H1 (cell line): ENCODE measurements around the gene MIEF2. TPM values are rescaled to one million over a fixed set of nuclear protein-coding genes. Genes with fewer than 3 reads are reported as not detected.

Source experiments
- CTCF ChIA-PET: fragments of 300-600 bp; sonication (Branson Sonifier 250); formaldehyde crosslinking; loops from one replicate; lab custom pipeline; 2021; ENCODE audit not compliant: partially characterized antibody; lab: Charles Lee
- POLR2A ChIA-PET: fragments of 300-600 bp; sonication (Branson Sonifier 250); formaldehyde crosslinking; loops from one replicate; lab custom pipeline; 2021; ENCODE audit warnings: inconsistent platforms; ENCODE audit not compliant: partially characterized antibody; lab: Charles Lee
- DNase-seq, 2 experiments: peaks; one replicate each; pipeline versions ENCODE4 v3.0.0 to v3.0.0-alpha.2; 2010 to 2022; ENCODE audit warnings: low spot score in 2 of 2, low read depth in 1 of 2, mixed read lengths in 1 of 2
- FAIRE-seq: peaks from 2 replicates; lab custom pipeline; 2011; peaks lifted over from hg19 to GRCh38; lab: Jason Lieb, UNC
- H2AFZ ChIP-seq: 2 replicates; pipeline ENCODE4 v1.8.1; 2012; ENCODE audit warnings: low read length, inconsistent platforms
- H2AK5ac ChIP-seq: 2 replicates; pipeline ENCODE4 v1.6.1; 2013; ENCODE audit warnings: low read depth, low read length
- H2BK120ac ChIP-seq: replicated peaks from 2 replicates; pipeline ENCODE3; 2013; ENCODE audit warnings: low read depth, low read length, inconsistent platforms
- H2BK12ac ChIP-seq: 2 replicates; pipeline ENCODE4 v1.6.1; 2013; ENCODE audit warnings: low read depth, low read length
- H2BK15ac ChIP-seq: 2 replicates; pipeline ENCODE4 v1.6.1; 2013; ENCODE audit warnings: low read length
- H2BK20ac ChIP-seq: 2 replicates; pipeline ENCODE4 v1.6.1; 2013; ENCODE audit warnings: low read length
- H2BK5ac ChIP-seq: 2 replicates; pipeline ENCODE4 v1.6.1; 2013; ENCODE audit warnings: low read depth, low read length
- H3K14ac ChIP-seq: 2 replicates; pipeline ENCODE4 v1.6.1; 2013; ENCODE audit warnings: inconsistent platforms; ENCODE audit not compliant: insufficient read length
- H3K18ac ChIP-seq: 2 replicates; pipeline ENCODE4 v1.6.1; 2013; ENCODE audit warnings: low read length; ENCODE audit errors: extremely low read depth
- H3K23ac ChIP-seq: 2 replicates; pipeline ENCODE4 v1.6.1; 2013; ENCODE audit warnings: inconsistent platforms; ENCODE audit not compliant: insufficient read length
- H3K23me2 ChIP-seq: 2 replicates; pipeline ENCODE4 v1.6.1; 2013; ENCODE audit warnings: low read depth, low read length
- H3K27ac ChIP-seq: 2 replicates; pipeline ENCODE4 v1.6.1; 2011; ENCODE audit warnings: low read depth, low read length, inconsistent platforms
- H3K27me3 ChIP-seq, 4 experiments: replicated peaks in 1 of 4; 1 replicate in 1 of 4; 2 replicates in 3 of 4; pipeline versions ENCODE4 v1.6.1 to v1.8.1; 2011 to 2013; ENCODE audit warnings: low read length in 3 of 4, mild to moderate bottlenecking in 3 of 4, inconsistent platforms in 2 of 4, mixed read lengths in 2 of 4, moderate library complexity in 1 of 4; ENCODE audit not compliant: control insufficient read depth in 3 of 4, insufficient read depth in 3 of 4; ENCODE audit errors: extremely low read depth in 1 of 4
- H3K36me3 ChIP-seq, 4 experiments: 2 replicates each; pipeline versions ENCODE4 v1.6.1 to v1.8.1; 2011 to 2013; ENCODE audit warnings: mild to moderate bottlenecking in 4 of 4, low read length in 3 of 4, moderate library complexity in 2 of 4, control low read depth in 1 of 4, inconsistent platforms in 1 of 4; ENCODE audit not compliant: insufficient read depth in 4 of 4, control insufficient read depth in 2 of 4
- H3K4ac ChIP-seq: replicated peaks from 2 replicates; pipeline ENCODE3; 2013; ENCODE audit warnings: low read length, low read depth, mixed read lengths, inconsistent platforms; ENCODE audit not compliant: insufficient read length
- H3K4me1 ChIP-seq, 4 experiments: replicated peaks in 1 of 4; 1 replicate in 1 of 4; 2 replicates in 3 of 4; pipeline versions ENCODE4 v1.6.1 to v1.8.1; 2011 to 2013; ENCODE audit warnings: low read length in 3 of 4, inconsistent platforms in 2 of 4, mixed read lengths in 1 of 4; ENCODE audit not compliant: insufficient read depth in 4 of 4, control insufficient read depth in 3 of 4
- H3K4me2 ChIP-seq, 2 experiments: 2 replicates each; pipeline versions ENCODE4 v1.6.1 to v1.8.1; 2011 to 2013; ENCODE audit warnings: low read depth in 2 of 2, low read length in 2 of 2, control low read depth in 1 of 2, inconsistent platforms in 1 of 2, mild to moderate bottlenecking in 1 of 2; ENCODE audit not compliant: insufficient read depth in 1 of 2
- H3K4me3 ChIP-seq, 4 experiments: fragments of 200-600, 300-600 bp in 1 of 4; sonication (generic), shearing (Covaris generic), sonication (Bioruptor Twin) in 1 of 4; 2 replicates each; pipeline versions ENCODE4 v1.5.1 to v1.8.1; 2011 to 2016; ENCODE audit warnings: low read length in 4 of 4, low read depth in 3 of 4, control low read depth in 2 of 4, inconsistent platforms in 2 of 4, mild to moderate bottlenecking in 2 of 4, mixed read lengths in 1 of 4, moderate library complexity in 1 of 4; ENCODE audit not compliant: insufficient read depth in 2 of 4; ENCODE audit errors: extremely low read depth in 1 of 4
- H3K56ac ChIP-seq: replicated peaks from 2 replicates; pipeline ENCODE3; 2013; ENCODE audit warnings: low read depth, mild to moderate bottlenecking, mixed read lengths, low read length, inconsistent platforms; ENCODE audit not compliant: insufficient read length
- H3K79me1 ChIP-seq: 2 replicates; pipeline ENCODE4 v1.6.1; 2013; ENCODE audit warnings: low read depth, low read length, control low read depth
- H3K79me2 ChIP-seq, 2 experiments: 2 replicates each; pipeline versions ENCODE4 v1.6.1 to v1.8.1; 2012 to 2013; ENCODE audit warnings: low read length in 2 of 2, mild to moderate bottlenecking in 2 of 2, inconsistent platforms in 1 of 2; ENCODE audit not compliant: insufficient read depth in 2 of 2, control insufficient read depth in 1 of 2
- H3K9ac ChIP-seq, 4 experiments: replicated peaks in 1 of 4; 1 replicate in 1 of 4; 2 replicates in 3 of 4; pipeline versions ENCODE4 v1.6.1 to v1.8.1; 2011 to 2013; ENCODE audit warnings: low read depth in 3 of 4, low read length in 3 of 4, control low read depth in 2 of 4, mild to moderate bottlenecking in 2 of 4, moderate library complexity in 2 of 4, inconsistent platforms in 1 of 4; ENCODE audit errors: extremely low read depth in 1 of 4
- H3K9me3 ChIP-seq, 2 experiments: 2 replicates each; pipeline versions ENCODE4 v1.6.1 to v1.8.1; 2012 to 2013; ENCODE audit warnings: mild to moderate bottlenecking in 2 of 2, moderate library complexity in 2 of 2, control low read depth in 1 of 2, inconsistent platforms in 1 of 2, low read depth in 1 of 2, low read length in 1 of 2, mixed read lengths in 1 of 2; ENCODE audit not compliant: insufficient read depth in 2 of 2
- H4K20me1 ChIP-seq, 2 experiments: replicated peaks in 1 of 2; 2 replicates each; pipeline versions ENCODE3 to v1.8.1; 2011 to 2013; ENCODE audit warnings: inconsistent platforms in 2 of 2, low read length in 2 of 2, mild to moderate bottlenecking in 1 of 2; ENCODE audit not compliant: insufficient read depth in 2 of 2, control insufficient read depth in 1 of 2
- H4K5ac ChIP-seq: 2 replicates; pipeline ENCODE4 v1.6.1; 2013; ENCODE audit warnings: low read length, low read depth, mixed read lengths, inconsistent platforms; ENCODE audit not compliant: insufficient read length
- H4K8ac ChIP-seq: 2 replicates; pipeline ENCODE4 v1.8.0; 2013; ENCODE audit warnings: mild to moderate bottlenecking, moderate library complexity, low read length, inconsistent platforms; ENCODE audit not compliant: insufficient read depth; ENCODE audit errors: extremely low read depth
- H4K91ac ChIP-seq: replicated peaks from 2 replicates; pipeline ENCODE3; 2013; ENCODE audit warnings: low read length, mixed read lengths, inconsistent platforms; ENCODE audit not compliant: insufficient read length
- RFX5 ChIP-seq: IDR thresholded peaks from 2 replicates; pipeline ENCODE4 v1.6.1; 2011; ENCODE audit warnings: low read depth, low read length, improper control_type of control experiment, borderline replicate concordance
- SAP30 ChIP-seq: fragments of 300-600 bp; sonication (generic); IDR thresholded peaks from 2 replicates; pipeline ENCODE4 v1.7.1; 2012; ENCODE audit warnings: low read length, moderate library complexity, mild to moderate bottlenecking, inconsistent platforms; ENCODE audit not compliant: insufficient read depth, insufficient replicate concordance
- SIN3A ChIP-seq, 2 experiments: IDR thresholded peaks in 1 of 2; conservative IDR thresholded peaks in 1 of 2; 2 replicates each; pipeline ENCODE4 v1.6.1; 2011 to 2012; ENCODE audit warnings: low read length in 2 of 2, improper control_type of control experiment in 1 of 2, low read depth in 1 of 2, mild to moderate bottlenecking in 1 of 2
- SIX5 ChIP-seq: IDR thresholded peaks from 2 replicates; pipeline ENCODE4 v1.6.1; 2011; ENCODE audit warnings: mild to moderate bottlenecking, low read depth, low read length
- TAF1 ChIP-seq: IDR thresholded peaks from 2 replicates; pipeline ENCODE4 v1.6.1; 2011; ENCODE audit warnings: mild to moderate bottlenecking, low read depth, low read length
- TBP ChIP-seq: IDR thresholded peaks from 2 replicates; pipeline ENCODE4 v1.6.1; 2011; ENCODE audit warnings: low read depth, low read length, improper control_type of control experiment
- WGBS, 2 experiments: shearing (Covaris generic) in 1 of 2; methylation state at CpG; one replicate each; pipeline versions ENCODE4 v1.1.6 to v1.1.7; 2013 to 2015; ENCODE audit warnings: low lambda C conversion rate in 2 of 2, mixed read lengths in 2 of 2, inconsistent platforms in 1 of 2, low coverage in 1 of 2, missing lambda C conversion rate in 1 of 2; ENCODE audit not compliant: insufficient replicate concordance in 2 of 2, insufficient coverage in 1 of 2, insufficient read length in 1 of 2; ENCODE audit errors: extremely low coverage in 1 of 2, missing lambda C conversion rate in 1 of 2; 5-methylcytosine and 5-hydroxymethylcytosine counted together
- polyA plus RNA-seq, 7 experiments: library from polyadenylated mRNA; depleted of rRNA in 3 of 7; stranded (reverse) in 5 of 7; unstranded in 2 of 7; fragments of >200 nt in 5 of 7; fragments of 200-250 nt in 2 of 7; gene quantifications; 1 replicate in 5 of 7; 2 replicates in 1 of 7; 4 replicates in 1 of 7; pipeline versions ENCODE4 v1.2.1 to v1.2.3, GENCODE V29; 2011 to 2013; ENCODE audit warnings: missing spikeins in 2 of 7, mixed read lengths in 2 of 7
- total RNA-seq: library from RNA; stranded (reverse); fragmentation: NEBNext Ultra II Directional; extraction: Animal tissue kit (Norgen Biotek cat#: 25700); gene quantifications from 2 replicates; pipeline ENCODE4 v1.2.1, GENCODE V29; 2021

MIEF2 gene
- total and polyA plus RNA-seq, 2 of the 8 experiments (the other 6 are each of a cell fraction or from before 2014, with no cell fraction given), result 9.9 to 24.9 TPM

DNA sequence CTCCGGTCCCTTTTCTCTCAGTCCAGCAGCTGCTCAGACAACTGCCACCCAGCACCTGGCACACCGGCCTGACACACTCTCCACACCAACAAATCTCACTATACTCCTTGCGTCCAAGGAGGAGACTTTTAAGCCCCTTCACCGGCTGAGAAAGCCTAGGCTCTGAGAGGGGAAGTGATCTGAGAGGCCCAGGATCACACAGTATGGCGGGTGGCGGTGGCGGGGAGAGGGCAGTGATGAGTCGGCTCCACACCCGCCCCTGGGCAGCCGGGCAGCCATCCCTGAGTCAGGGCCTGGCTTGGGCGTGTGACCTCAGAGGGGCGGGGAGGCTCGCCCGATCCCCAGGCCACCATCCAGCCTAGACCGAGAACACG, 2.5 kb upstream of the MIEF2 start:
- CTCF ChIA-PET, result interaction anchor here (2.7 kb wide), 1 partner anchor 10 kb away, joined by 18 read pairs; no protein-coding TSS in a partner anchor
- Histone ChIP-seq H3K4ac (no peak overlapping the region), H2BK5ac (peak overlapping the region; percentile 87), H4K20me1 (peaks cover 3 to 10% of the 10 kb centered on the region in 2 experiments), H2BK15ac (no peak overlapping the region; the same call in 1 of the 2 replicates), H3K4me3 (peak overlapping the region; percentile 59 to 94 (median 92)), H3K27ac (peak overlapping the region; percentile 79; the same call in 1 of the 2 replicates), H3K4me1 (peaks cover 4 to 37% (median 20%) of the 10 kb centered on the region in 4 experiments), H3K9ac (peak overlapping the region; percentile 62 to 70 (median 66)), H3K56ac (peak overlapping the region; percentile 62), H4K91ac (peak overlapping the region; percentile 85), H3K14ac (no peak overlapping the region)
- DNase-seq, result no peak
- TF ChIP-seq TBP (peak; percentile 28; the same call in 1 of the 2 replicates), SIX5 (no peak), SIN3A (conservative IDR thresholded peaks at IDR 0.05 in 1 of 2, IDR thresholded peaks at IDR 0.05 in 1 of 2; ENCODE audit: low read depth in 1 of 2, low read length in 2 of 2) (peak in 1 of 2 experiments; percentile 69; a peak in 2 of 4 replicates), TAF1 (0 out of 2 replicates have a peak, but pooled peaks have one; percentile 13), SAP30 (peak; percentile 42), RFX5 (no peak)
- TF ChIP-seq, all 59 proteins: peak for 4
- Histone ChIP-seq H2BK20ac (no peak overlapping the region), H3K4me2 (peak overlapping the region; percentile 84 to 96), H2BK12ac (0 out of 2 replicates have a peak overlapping the region, but pooled peaks have one; percentile 92), H3K27me3 (no peaks in the 10 kb centered on the region), H3K79me2 (peaks cover 0 to 26% of the 10 kb centered on the region in 2 experiments; a peak in 1 of 4 replicates), H3K23ac (no peak overlapping the region), H4K8ac (peak overlapping the region; percentile 90; the same call in 1 of the 2 replicates), H2BK120ac (no peak overlapping the region), H3K23me2 (peaks cover 14% of the 10 kb centered on the region), H2AFZ (no peak overlapping the region), H3K9me3 (no peaks in the 10 kb centered on the region), H3K79me1 (peaks cover 18% of the 10 kb centered on the region), H3K36me3 (peaks cover 18 to 29% (median 24%) of the 10 kb centered on the region in 4 experiments), H4K5ac (peak overlapping the region; percentile 87), H3K18ac (peak overlapping the region; percentile 85; the same call in 1 of the 2 replicates), H2AK5ac (no peak overlapping the region)
- POLR2A ChIA-PET, result interaction anchor here (0.9 to 11.5 kb wide), 9 partner anchors 11 to 57 kb away, joined by 3 to 171 read pairs (median 4); partner anchors contain the start of genes LLGL1 and TOP3A
- WGBS, 2 experiments, result 3% methylated on average over 14 of the region's 16 CpGs; no CpG with 5 or more reads in 1 of the 2 experiments
- FAIRE-seq, result no peak
